ENCODE data around the gene PROM2. TPM values are rescaled to one million over a fixed set of nuclear protein-coding genes. Genes with fewer than 3 reads are reported as not detected.

PROM2 gene
- total and polyA plus RNA-seq, 2 donors (not counting 3 experiments of a cell fraction or from before 2014, with no cell fraction given), result 0.39 to 0.60 TPM

DNA sequence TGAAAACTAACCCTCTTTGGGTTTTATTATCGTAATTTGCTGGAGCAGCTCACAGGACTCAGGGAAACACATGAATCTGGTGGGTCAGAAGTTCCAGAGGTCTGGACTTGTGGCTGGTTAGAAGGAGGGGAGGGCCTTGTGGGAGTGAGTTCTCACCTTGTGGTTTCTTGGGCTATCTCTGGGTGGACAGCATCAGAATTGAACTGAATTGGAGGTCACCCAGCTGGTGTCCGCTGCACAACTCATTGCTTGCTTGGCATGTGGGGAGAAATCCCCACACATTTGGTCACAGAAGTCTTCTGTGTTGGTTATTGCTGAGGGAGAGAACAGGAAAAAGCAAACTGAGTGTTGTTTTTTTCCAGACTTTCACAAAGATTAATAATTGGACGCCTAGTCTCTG lies 39.4 kb upstream of the PROM2 start:
- dilution Hi-C loops (cut with MboI; ENCODE audit: extremely low pct_ligation_motif_present, low sequenced_read_pairs) (no loop called here), intact Hi-C loops (cut with micrococcal nuclease) (loop anchor here (5.0 kb wide), 1 partner anchor 492 kb away; no protein-coding TSS in a partner anchor)
- Histone ChIP-seq H3K27me3 (ENCODE audit: control insufficient read depth in 2 of 2, insufficient read depth in 2 of 2, low read length in 2 of 2) (no peaks in the 10 kb centered on the region), H3K4me1 (ENCODE audit: control insufficient read depth, extremely low read depth, insufficient read depth, low read length) (no peaks in the 10 kb centered on the region), H3K9me3 (replicated peaks; ENCODE audit: control insufficient read depth, insufficient read depth, low read length) (no peaks in the 10 kb centered on the region), H3K4me3 (replicated peaks in 1 of 3; ENCODE audit: insufficient read depth in 1 of 3, low read depth in 1 of 3, low read length in 3 of 3) (no peak overlapping the region), H3K9me1 (replicated peaks; ENCODE audit: control insufficient read depth, extremely low read depth, insufficient read depth, low read length) (no peaks in the 10 kb centered on the region), H3K27ac (ENCODE audit: insufficient read depth, low read depth, low read length) (no peak overlapping the region), H3K36me3 (ENCODE audit: control insufficient read depth in 2 of 2, extremely low read depth in 1 of 2, insufficient read depth in 2 of 2, low read length in 2 of 2) (no peaks in the 10 kb centered on the region), H3K4me2 (ENCODE audit: insufficient read depth, low read length) (no peak overlapping the region), H3K79me2 (ENCODE audit: control insufficient read depth, insufficient read depth, low read length) (no peaks in the 10 kb centered on the region), H3K9ac (replicated peaks; ENCODE audit: extremely low read depth, insufficient read depth, low read length) (no peak overlapping the region), H2AFZ (ENCODE audit: low read depth, low read length) (no peak overlapping the region), H4K20me1 (replicated peaks; ENCODE audit: control insufficient read depth, extremely low read depth, insufficient read depth, low read length) (no peaks in the 10 kb centered on the region)
- CTCF ChIA-PET, result no interaction called here
- FAIRE-seq (no peak), DNase-seq (ENCODE audit: low read depth, low spot score) (no peak)
- TF ChIP-seq, protein P1, sequence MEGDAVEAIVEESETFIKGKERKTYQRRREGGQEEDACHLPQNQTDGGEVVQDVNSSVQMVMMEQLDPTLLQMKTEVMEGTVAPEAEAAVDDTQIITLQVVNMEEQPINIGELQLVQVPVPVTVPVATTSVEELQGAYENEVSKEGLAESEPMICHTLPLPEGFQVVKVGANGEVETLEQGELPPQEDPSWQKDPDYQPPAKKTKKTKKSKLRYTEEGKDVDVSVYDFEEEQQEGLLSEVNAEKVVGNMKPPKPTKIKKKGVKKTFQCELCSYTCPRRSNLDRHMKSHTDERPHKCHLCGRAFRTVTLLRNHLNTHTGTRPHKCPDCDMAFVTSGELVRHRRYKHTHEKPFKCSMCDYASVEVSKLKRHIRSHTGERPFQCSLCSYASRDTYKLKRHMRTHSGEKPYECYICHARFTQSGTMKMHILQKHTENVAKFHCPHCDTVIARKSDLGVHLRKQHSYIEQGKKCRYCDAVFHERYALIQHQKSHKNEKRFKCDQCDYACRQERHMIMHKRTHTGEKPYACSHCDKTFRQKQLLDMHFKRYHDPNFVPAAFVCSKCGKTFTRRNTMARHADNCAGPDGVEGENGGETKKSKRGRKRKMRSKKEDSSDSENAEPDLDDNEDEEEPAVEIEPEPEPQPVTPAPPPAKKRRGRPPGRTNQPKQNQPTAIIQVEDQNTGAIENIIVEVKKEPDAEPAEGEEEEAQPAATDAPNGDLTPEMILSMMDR (IDR thresholded peaks at IDR 0.05; ENCODE audit: extremely low read depth in 1 of 2, insufficient read depth in 1 of 2, low read depth in 1 of 2, low read length in 2 of 2), result no peak
- TF ChIP-seq EZH2 (IDR thresholded peaks at IDR 0.05; ENCODE audit: borderline replicate concordance, low read depth, low read length, severe bottlenecking), result no peak
- no peak for TF ChIP-seq MYC (IDR thresholded peaks at IDR 0.05; ENCODE audit: low read depth, low read length)
- TF ChIP-seq, protein P2, sequence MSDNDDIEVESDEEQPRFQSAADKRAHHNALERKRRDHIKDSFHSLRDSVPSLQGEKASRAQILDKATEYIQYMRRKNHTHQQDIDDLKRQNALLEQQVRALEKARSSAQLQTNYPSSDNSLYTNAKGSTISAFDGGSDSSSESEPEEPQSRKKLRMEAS (IDR thresholded peaks at IDR 0.05; ENCODE audit: insufficient read depth, insufficient read length), result no peak
- POLR2A ChIA-PET, result no interaction called here
- BruUV-seq (replicated peaks), result no TSS peak

DNA sequence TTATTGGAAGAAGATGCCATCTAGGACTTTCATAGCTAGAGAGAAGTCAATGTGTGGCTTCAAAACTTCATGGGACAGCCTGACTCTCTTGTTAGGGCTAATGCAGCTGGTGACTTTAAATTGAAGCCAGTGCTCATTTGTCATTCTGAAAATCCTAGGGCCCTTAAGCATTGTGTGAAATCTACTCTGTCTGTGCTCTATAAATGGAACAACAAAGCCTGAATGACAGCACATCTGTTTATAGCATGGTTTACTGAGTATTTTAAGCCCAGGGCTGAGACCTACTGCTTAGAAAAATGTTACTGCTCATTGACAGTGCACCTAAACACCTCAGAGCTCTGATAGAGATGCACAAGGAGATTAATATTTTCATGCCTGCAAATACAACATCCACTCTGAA lies 36.1 kb upstream of the PROM2 start:
- FAIRE-seq, result no peak
- CTCF ChIA-PET, result no interaction called here
- no TSS peak for BruUV-seq (replicated peaks)

More for the DNA sequence above, 36.1 kb upstream of the PROM2 start:
- H3K4me3 ChIP-seq (replicated peaks in 1 of 3; ENCODE audit: insufficient read depth in 1 of 3, low read depth in 1 of 3, low read length in 3 of 3), result no peak overlapping the region
- H3K9ac ChIP-seq (replicated peaks; ENCODE audit: extremely low read depth, insufficient read depth, low read length), result no peak overlapping the region
- H2AFZ ChIP-seq (ENCODE audit: low read depth, low read length), result no peak overlapping the region
- no peak for DNase-seq (ENCODE audit: low read depth, low spot score)
- H3K27ac ChIP-seq (ENCODE audit: insufficient read depth, low read depth, low read length), result no peak overlapping the region
- no peaks in the 10 kb centered on the region for H3K36me3 ChIP-seq (ENCODE audit: control insufficient read depth in 2 of 2, extremely low read depth in 1 of 2, insufficient read depth in 2 of 2, low read length in 2 of 2)
- dilution Hi-C loops (cut with MboI; ENCODE audit: extremely low pct_ligation_motif_present, low sequenced_read_pairs), result no loop called here
- no peaks in the 10 kb centered on the region for H3K9me3 ChIP-seq (replicated peaks; ENCODE audit: control insufficient read depth, insufficient read depth, low read length)
- H3K9me1 ChIP-seq (replicated peaks; ENCODE audit: control insufficient read depth, extremely low read depth, insufficient read depth, low read length), result no peaks in the 10 kb centered on the region
- no peaks in the 10 kb centered on the region for H3K27me3 ChIP-seq (ENCODE audit: control insufficient read depth in 2 of 2, insufficient read depth in 2 of 2, low read length in 2 of 2)
- H4K20me1 ChIP-seq (replicated peaks; ENCODE audit: control insufficient read depth, extremely low read depth, insufficient read depth, low read length), result no peaks in the 10 kb centered on the region
- no peaks in the 10 kb centered on the region for H3K79me2 ChIP-seq (ENCODE audit: control insufficient read depth, insufficient read depth, low read length)
- intact Hi-C loops (cut with micrococcal nuclease), result no loop called here
- TF ChIP-seq, protein P1 (IDR thresholded peaks at IDR 0.05; ENCODE audit: extremely low read depth in 1 of 2, insufficient read depth in 1 of 2, low read depth in 1 of 2, low read length in 2 of 2), result no peak
- TF ChIP-seq MYC (IDR thresholded peaks at IDR 0.05; ENCODE audit: low read depth, low read length) (no peak), POLR2AphosphoS5 (IDR thresholded peaks at IDR 0.05; ENCODE audit: insufficient read depth, low read depth, low read length) (no peak), POLR2A (IDR thresholded peaks at IDR 0.05; ENCODE audit: low read depth, low read length) (no peak), EZH2 (IDR thresholded peaks at IDR 0.05; ENCODE audit: borderline replicate concordance, low read depth, low read length, severe bottlenecking) (no peak), FOS (IDR thresholded peaks at IDR 0.05; ENCODE audit: borderline replicate concordance, insufficient read depth, low read length) (no peak), JUN (IDR thresholded peaks at IDR 0.05; ENCODE audit: borderline replicate concordance, insufficient read depth, insufficient read length, low read depth) (no peak), GATA2 (IDR thresholded peaks at IDR 0.05; ENCODE audit: insufficient read depth, insufficient read length, low read depth, low read length) (no peak)
- TF ChIP-seq, protein P2 (IDR thresholded peaks at IDR 0.05; ENCODE audit: insufficient read depth, insufficient read length), result no peak
- POLR2A ChIA-PET, result no interaction called here
- no peaks in the 10 kb centered on the region for H3K4me1 ChIP-seq (ENCODE audit: control insufficient read depth, extremely low read depth, insufficient read depth, low read length)
- H3K4me2 ChIP-seq (ENCODE audit: insufficient read depth, low read length), result no peak overlapping the region
